Stimulated activated CD4-positive, alpha-beta T cell treated with anti-CD3 and anti-CD28 coated beads, Interleukin-1b, Interleukin-23, amount 100 ng/mL, for 4 hours (primary cell): Measurements from ENCODE around the gene PACRG.

Experiments
- DNase-seq, 2 donors: peaks; one replicate each; pipeline ENCODE4 v3.0.0-alpha.2; 2020; ENCODE audit warnings: low read depth in 2 of 2

Gene PACRG

DNA sequence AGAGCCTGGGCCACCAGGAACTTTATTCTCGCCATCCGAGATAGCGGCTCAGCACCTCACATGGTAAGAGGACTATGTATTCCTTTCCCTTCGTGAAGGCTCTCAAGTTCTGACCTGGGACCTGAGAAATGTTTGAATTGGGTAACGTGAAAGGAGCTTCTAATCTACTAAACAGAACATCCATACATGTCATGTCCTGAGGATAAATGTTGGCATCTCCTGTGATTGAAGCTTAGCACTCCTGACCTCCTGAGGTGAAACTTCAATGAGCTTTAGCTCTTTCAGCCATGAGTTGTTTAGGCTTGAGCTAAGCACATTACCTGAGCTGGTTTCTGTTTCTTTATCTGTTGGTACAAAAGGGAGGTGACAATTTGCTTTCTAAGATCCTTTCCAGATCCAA is 280.9 kb downstream of the PACRG start:
- no peak for DNase-seq

DNA sequence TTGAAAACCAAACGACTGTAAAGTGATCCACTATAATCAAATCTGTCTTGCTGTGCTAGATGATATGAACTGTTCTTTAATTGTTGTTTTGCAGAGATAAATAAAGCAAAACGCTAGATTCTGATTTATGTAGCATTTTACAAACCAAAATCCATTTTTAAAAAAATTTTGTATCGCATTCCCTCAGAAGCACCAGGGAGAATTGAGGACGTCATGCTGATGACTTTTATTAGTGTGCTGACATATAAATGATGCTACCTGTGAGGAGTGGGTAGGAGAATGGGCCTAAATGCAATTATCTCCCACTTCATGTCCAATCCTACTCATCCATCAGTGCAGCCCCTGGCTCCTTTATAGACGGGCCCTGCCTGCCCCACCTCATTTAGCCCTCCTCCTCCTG is 282.4 kb downstream of the PACRG start:
- DNase-seq, result no peak

DNA sequence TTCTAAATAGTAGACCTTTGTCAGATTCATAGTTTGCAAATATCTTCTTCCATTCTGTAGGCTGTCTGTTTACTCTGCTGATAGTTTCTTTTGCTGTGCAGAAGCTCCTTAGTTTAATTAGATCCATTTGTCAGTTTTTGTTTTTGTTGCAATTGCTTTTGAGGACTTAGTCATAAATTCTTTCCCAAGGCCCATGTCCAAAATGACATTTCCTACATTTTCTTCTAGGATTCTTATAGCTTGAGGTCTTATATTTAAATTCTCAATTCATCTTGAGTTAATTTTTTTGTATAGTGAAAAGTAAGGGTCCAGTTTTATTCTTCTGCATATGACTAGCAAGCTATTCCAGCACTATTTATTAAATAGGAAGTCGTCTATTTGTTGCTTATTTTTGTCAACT is 287.0 kb downstream of the PACRG start:
- DNase-seq, result no peak

DNA sequence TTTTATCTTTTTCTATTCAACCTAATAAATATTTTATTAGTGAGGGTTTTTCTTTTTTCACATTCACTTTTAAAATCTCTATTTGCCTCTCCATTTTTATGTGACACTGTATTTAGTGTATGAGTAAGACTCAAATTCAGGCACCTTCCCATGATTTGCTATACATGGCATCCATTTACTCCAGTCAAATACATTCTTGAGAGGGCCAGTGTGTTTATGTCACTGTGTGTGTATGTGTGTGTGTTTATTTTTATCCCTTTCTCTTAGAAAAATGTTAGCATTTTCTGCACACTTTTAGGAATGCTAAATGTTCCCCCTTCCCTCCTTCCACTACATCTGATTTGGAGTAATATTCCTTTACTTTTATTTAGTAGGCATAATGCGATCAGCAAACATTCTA is 290.0 kb downstream of the PACRG start:
- DNase-seq, result no peak

DNA sequence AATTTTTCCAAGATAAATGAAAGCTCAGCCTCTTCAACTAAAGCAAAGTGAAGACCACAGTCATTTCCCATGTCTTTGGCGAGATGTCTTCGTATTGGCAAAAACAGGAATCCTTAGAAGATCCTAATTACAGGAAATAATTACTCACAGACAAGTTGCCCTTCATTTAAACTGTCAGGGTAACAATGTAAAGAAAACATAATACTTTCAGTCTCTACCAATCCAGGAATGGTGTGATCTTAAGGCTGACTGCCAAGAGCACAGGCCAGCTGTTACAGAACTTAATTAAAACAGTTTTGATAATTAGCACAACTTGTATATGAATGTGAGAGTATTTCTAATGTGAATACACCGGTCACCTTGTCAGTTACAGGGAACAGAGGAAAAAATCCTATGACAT is 292.2 kb downstream of the PACRG start:
- no peak for DNase-seq

DNA sequence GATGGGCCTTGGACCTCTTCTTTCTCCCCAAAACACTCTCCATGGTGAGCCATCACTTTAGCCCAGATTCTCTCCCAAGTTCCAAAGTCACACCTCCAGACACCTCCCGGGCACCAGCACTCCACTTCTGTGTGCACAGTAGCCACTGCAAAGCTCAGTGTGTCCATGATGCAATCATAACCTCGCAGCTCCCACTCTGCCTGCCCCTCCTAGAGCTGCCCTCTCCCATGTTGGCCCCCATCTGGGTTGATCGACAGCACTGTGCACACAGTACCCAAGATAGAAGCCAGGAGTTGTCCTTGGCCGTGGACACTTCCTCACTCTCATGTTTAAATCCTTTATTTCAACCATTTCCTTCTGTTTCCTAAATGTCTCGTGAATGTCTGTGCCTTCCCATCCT is 293.3 kb downstream of the PACRG start:
- DNase-seq, result no peak

DNA sequence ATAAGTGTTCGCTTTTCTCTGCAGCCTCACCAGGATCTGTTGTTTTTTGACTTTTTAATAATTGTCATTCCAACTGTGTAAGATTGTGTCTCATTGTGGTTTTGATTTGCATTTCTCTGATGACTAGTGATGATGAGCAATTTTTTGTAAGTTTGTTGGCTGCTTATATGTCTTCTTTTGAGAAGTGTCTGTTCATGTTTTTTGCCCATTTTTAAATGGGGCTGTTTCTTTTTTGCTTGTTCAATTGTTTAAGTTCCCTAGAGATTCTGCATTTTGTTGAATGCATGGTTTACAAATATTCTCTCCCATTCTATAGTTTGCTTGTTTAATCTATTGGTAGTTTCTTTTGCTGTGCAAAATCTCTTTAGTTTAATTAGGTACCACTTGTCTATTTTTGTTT is 295.9 kb downstream of the PACRG start:
- DNase-seq, result no peak

DNA sequence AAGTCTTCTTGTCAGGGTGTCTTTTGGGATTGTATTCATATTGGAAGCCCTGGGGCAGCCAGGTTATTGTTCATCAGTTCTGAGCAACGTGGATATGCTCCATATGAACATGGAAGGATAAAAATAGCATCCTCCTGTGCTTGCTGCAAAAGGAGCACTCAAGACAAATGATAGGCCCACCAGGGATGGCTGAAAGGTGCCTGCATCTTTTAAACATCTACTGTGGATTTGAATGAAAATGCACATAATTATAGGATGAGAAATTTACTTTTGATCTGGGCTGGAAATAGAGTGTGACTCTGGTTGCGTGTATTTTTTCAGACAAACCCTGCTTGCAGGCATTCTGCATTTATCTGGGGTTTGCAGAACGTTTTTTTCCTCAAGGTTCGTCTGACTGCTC is 299.1 kb downstream of the PACRG start:
- DNase-seq, result no peak

DNA sequence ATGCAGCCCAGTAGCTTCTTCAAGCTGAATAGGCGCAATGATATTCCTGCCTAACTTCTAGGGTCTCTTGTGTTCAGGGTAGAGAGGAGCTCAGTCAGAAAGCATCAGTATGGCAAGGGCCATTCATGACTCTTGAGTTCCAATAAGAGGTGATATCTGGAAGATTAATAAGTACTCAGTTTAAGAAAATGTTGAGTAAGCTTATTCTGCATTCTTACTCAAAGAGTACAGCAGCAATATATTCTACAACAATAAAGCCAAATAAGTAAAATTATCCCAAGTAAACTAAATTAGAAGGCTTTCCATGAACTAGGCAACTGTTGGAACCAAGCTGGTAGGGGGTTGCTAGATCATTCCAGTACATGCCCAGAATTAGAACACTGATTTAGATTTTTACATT is 303.2 kb downstream of the PACRG start:
- no peak for DNase-seq

DNA sequence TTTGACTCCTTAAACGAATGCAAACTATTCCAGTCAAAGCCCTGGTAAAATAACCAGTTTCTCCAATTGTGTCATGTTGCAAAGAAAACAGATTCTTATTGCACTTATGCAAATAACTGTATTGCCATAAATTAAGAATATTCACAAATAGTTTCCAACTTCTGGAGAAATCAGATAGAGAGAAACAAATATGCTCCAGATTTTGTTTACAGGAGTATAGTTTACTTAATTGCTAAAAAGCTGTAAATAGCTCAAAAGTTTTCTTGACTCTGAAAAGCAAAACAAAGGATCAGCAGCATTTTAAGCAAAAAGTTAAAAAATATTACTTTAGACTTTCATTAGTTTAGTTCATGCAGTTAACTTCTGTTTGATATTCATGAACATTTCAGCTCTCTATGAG is 304.2 kb downstream of the PACRG start:
- no peak for DNase-seq

DNA sequence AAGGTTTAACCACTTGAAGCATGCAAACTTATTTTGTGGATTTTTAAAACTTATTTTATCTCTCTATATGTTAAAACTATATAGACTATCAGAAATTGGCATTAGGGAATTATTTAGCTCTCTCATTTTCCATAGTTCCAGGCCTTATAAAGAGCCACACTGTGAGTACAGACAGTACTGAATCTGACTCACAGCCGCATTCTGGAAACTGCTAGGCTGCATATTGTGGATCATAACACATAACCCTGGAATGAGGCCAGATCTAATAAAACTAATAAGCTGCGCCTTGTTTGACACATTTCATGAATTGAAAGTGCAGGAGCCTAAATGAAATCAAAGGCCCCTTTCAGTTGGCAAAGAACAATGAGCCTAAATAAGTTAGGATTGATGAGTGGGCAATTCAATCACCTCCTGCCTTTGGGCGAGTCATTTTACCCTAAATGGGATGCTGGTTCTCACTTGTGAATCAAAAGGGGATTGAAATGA is 308.4 kb downstream of the PACRG start:
- no peak for DNase-seq

DNA sequence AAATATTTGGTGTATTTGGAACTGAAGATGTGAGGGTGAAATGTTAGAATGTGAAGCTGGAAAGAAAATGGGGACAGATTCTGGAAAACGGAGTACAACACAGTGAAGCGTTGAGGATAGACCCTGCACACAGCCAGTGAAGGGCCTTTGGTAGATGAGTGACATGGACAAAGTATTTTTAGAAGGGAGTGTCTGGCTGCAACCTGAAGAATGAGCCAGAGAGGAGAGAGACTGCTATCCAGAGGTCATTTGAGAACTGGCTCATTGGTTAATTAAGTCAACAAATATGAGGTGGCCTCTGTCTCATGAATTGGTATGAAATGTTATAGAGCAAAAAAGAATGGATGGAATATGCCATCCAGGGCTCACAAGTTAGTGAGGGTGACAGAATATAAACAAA is 310.5 kb downstream of the PACRG start:
- no peak for DNase-seq

DNA sequence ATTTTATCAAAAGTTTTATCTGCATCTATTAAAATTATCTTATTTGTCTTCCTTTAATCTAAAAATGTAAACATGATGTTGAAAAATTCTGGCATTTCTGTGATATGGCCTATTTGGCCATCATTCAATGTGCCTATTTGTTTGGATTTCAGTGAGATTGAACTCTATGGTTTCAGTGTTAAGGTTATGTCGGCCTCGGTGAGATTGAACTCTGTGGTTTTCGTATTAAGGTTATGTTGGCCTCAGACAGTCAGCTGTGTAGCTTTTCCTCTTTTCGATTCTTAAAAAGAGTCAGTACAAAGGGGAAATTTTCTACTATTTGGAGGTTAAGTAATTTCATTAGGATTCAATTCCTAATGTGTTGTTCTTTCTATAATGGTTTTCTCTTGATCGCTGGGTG is 320.6 kb downstream of the PACRG start:
- DNase-seq, result no peak

DNA sequence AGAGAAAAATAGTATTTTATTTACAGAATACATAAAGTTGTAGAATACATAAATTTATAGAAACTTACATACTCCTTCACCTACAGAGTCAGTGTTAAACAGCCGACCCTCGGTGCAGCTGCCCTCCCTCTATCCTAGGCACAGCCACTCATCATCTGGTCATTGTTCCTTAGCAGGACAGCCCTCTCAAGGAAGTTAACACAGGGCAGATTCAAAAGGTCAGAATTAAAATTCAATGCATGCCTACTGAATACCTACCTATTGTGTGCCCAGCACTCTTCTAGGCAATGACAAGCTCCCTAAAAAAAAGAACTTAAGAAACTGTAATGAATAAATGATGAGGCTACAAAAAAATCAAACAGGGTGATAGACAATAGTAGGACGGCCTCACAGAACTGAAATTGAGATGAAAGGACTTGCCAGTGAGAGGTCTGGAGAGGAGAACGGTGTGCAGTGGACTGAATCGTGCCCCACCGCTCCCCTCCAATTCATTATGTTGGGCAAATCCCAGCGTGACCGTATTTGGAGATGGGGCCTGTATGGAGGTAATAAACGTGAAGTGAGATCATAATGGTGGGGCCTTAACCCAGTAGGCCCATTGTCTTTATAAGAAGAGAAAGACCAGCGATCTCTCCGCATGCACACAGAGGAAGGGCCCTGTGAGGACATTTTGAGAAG is 326.0 kb downstream of the PACRG start:
- no peak for DNase-seq

DNA sequence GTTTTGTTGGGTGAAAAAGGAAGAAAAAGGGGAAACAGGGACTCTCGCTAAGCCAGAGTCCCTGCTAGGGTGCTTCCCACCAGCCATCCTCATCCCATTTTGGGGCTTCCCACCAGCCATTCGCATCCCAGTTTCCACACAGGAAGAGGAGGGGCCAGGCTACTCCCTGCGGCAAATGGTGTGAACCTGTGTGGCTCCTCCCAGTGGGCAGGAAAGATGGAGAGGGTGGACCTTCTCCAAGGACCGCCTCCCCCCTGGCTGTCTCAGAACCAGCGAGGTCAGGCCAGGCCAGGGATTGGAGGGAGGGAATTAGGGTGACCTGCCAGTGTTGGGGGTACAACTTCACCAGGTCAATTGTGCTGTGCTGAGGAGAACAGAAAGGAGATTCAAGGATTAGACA is 326.9 kb downstream of the PACRG start:
- no peak for DNase-seq

DNA sequence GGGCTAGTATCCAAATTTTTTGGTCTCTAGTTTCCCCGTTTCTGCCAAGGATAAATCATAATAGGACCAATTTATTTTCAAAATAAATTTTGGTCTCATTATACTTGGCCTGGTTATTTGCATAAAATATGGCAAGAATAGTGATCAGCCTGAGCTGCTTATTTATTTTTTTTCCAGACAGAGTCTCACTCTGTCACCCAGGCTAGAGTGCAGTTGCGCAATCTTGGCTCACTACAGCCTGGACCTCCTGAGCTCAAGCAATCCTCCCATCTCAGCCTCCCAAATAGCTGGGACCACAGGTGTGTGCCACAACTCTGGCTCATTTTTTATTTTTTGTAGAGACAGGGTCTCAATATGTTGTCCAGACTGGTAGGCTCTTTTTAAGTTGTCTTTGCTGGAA is 329.5 kb downstream of the PACRG start:
- no peak for DNase-seq

DNA sequence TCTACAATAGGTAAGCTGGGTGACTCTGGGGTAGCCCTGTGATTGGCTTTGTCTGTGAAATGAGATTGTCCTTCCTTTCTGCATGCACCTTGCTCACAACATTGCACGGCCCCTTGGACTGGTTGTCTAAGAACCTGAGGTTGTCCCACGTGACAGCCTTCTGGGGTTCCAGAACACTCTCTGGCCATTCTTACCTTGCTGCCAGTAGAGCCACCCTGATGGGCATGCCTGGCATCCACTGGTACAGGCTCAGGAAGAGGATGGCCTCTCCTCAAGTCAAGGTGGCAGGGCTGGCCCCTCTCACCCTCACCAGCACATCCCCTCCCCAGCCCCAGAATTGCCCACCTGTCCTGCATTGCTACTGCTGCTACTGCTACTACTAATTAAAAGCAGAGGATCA is 335.0 kb downstream of the PACRG start:
- no peak for DNase-seq

DNA sequence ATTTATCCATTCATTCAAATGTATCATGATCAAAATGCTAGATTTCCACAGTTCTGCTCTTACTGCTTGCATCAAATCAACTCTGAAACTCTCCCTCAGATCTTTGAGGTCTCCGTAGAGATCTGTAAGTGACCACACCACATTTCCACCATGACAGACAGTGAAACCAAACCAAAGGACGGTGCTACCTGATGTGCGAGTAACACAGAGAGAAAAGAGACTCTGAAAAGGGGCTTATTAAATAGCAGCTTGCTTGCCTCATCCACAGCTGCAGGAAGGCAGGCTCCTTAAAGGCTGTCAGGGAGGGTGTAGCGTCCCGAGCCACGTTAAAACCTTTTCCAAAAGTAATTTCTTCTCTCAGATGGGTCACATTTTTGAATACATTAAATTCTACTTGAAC is 335.8 kb downstream of the PACRG start:
- no peak for DNase-seq

DNA sequence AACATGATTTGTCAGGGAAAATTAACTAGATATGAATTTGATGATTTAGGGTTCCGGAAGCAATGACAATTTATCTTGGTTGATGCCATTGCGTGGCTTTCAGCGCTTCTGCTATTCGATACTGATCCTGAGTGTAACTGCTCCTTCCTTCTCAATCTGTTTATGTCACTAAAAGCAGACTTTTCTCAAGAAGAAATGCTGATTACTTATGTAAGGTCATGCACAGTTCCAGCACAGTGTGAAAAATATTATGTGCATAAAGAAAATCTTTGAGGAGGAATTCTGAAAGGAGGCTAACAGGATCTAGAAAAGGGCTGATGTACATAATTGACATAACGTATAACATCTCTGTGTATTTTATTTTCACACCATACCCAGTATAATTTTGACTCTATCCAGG is 336.6 kb downstream of the PACRG start:
- no peak for DNase-seq

DNA sequence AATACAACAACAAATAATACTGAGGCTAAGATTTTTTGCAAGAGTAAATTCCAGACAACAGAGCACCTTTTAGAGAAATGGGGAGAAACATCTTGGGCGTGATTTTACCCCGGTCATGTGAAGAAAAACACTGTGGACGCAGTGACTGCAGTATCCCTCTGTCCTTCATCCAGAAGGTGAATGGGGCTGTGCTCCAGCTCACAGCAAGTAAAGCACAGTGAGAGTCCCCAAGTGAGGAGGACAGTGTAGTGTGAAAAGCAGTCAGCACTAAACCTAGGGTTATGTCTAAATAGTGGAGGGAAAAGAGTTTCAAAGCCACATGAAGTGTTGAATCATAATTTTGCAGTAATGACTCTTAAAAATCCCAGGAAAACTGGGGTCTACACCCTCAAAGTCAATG is 338.4 kb downstream of the PACRG start:
- DNase-seq, result no peak

DNA sequence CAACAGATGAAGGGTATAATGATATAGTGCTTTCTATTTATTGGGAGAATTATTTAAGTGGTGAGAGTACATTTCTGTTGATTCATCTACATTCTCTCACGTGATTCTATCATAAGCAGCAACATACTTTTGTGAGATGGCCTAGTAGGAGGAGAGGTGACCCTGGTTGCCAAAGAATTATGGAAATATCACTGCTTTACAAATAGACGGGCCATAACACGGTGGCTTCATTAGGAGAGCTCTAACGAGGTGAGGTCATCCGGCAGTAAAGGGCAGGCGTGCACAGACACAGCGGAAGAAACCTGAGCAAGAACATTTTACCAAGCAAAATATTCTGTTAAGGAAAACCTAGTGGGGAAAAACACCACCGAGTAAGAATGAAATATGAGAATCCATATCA is 349.4 kb downstream of the PACRG start:
- DNase-seq, result no peak

DNA sequence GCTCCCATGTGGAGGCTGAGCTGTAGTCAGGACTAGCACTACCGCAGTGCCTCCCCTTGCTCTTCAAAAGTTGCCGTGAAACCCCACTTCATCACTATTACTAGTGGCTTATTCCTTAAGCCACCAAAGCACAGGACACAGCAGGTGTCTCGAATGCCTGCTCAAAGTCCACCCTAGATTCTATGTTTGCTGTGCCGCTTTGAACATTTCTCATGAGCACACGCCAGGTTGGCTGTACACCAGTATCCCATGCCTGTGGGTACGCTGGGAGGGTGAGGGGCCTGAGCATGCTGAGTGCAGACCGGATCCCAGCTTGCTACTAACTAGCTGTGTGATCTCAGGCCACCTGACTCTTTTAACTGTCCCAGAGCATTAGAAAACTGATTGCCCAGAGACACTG is 350.9 kb downstream of the PACRG start:
- DNase-seq, result no peak

DNA sequence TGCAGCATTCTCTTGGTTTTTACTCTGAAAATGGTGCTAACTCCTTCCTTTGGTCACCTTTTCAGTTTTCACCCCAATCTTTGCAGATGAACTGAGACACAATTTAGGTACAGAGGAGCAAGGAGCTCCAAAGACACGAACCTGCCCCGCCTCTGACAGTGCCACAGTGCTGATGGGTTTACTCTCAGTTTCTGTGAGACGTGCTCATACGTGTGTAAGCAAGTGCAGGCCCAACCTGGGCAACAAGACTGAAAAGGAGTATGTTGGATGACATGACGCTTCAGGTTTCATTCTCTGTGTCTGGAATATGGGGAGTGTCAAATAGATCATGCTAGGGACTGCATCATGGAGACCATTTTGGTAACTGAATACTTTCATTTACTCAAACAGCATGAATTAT is 352.5 kb downstream of the PACRG start:
- no peak for DNase-seq

DNA sequence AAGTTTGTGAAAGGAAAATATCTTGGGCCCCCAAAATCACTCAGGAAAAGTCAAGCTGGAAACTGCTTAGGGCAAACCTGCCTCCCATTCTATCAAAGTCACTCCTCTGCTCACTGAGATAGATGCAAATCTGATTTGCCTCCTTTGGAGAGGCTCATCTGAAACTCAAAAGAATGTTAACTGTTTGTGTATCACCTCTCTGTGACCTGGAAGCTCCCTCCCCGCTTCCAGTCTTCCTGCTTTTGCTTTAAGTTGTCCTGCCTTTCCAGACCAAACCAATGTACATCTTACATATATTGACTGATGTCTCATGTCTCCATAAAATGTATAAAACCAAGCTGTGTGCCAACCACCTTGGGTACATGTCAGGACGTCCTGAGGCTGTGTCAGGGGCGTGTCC is 355.4 kb downstream of the PACRG start:
- no peak for DNase-seq
